Measurements from ENCODE around the gene NAV2. TPM values are rescaled to one million over a fixed set of nuclear protein-coding genes. Genes with fewer than 3 reads are reported as not detected.

The NAV2 gene
- total RNA-seq, 1 donor from 2014 or later, result 10.3 TPM

GRCh38 chr11:19696904-19697303 lies 15.7 kb upstream of the NAV2 start:
- intact Hi-C loops (cut with micrococcal nuclease), result no loop called here
- Mint-ChIP-seq H3K9me3 (peaks cover 4% of the 10 kb centered on the region), H3K4me3 (no peak overlapping the region), H3K36me3 (ENCODE audit: low read depth) (no peaks in the 10 kb centered on the region), H3K27me3 (peaks cover 12% of the 10 kb centered on the region), H3K4me1 (no peaks in the 10 kb centered on the region), H3K27ac (no peak overlapping the region)
- no peak for TF ChIP-seq CTCF (IDR thresholded peaks at IDR 0.05)
- ChIA-PET POLR2A (no interaction called here), CTCF (no interaction called here)
- ATAC-seq (ENCODE audit: low read depth) (no peak), DNase-seq (no peak)

GRCh38 chr11:19697721-19698121 lies 14.9 kb upstream of the NAV2 start:
- no peak overlapping the region for H3K4me3 Mint-ChIP-seq

GRCh38 chr11:19698493-19699292 lies 13.9 kb upstream of the NAV2 start:
- ATAC-seq (ENCODE audit: low read depth), result no peak
- no peak for DNase-seq
- no peaks in the 10 kb centered on the region for H3K36me3 Mint-ChIP-seq (ENCODE audit: low read depth)
- no peak overlapping the region for H3K4me3 Mint-ChIP-seq
- intact Hi-C loops (cut with micrococcal nuclease), result no loop called here
- CTCF ChIA-PET, result no interaction called here
- no peak overlapping the region for H3K27ac Mint-ChIP-seq
- no peaks in the 10 kb centered on the region for H3K4me1 Mint-ChIP-seq
- POLR2A ChIA-PET, result no interaction called here
- H3K9me3 Mint-ChIP-seq, result peaks cover 4% of the 10 kb centered on the region
- TF ChIP-seq CTCF (IDR thresholded peaks at IDR 0.05), result no peak
- peaks cover 16% of the 10 kb centered on the region for H3K27me3 Mint-ChIP-seq

More at GRCh38 chr11:19697721-19698121, 14.9 kb upstream of the NAV2 start:
- DNase-seq (no peak), ATAC-seq (ENCODE audit: low read depth) (no peak)
- CTCF ChIA-PET, result no interaction called here
- POLR2A ChIA-PET, result no interaction called here
- peaks cover 16% of the 10 kb centered on the region for H3K27me3 Mint-ChIP-seq
- intact Hi-C loops (cut with micrococcal nuclease), result no loop called here
- no peak overlapping the region for H3K27ac Mint-ChIP-seq
- no peak for TF ChIP-seq CTCF (IDR thresholded peaks at IDR 0.05)
- H3K9me3 Mint-ChIP-seq, result peaks cover 4% of the 10 kb centered on the region
- H3K4me1 Mint-ChIP-seq, result no peaks in the 10 kb centered on the region
- no peaks in the 10 kb centered on the region for H3K36me3 Mint-ChIP-seq (ENCODE audit: low read depth)

GRCh38 chr11:19701421-19701820 lies 11.2 kb upstream of the NAV2 start:
- Mint-ChIP-seq H3K27me3 (peaks cover 28% of the 10 kb centered on the region), H3K36me3 (ENCODE audit: low read depth) (no peaks in the 10 kb centered on the region), H3K4me3 (no peak overlapping the region), H3K9me3 (peaks cover 4% of the 10 kb centered on the region), H3K4me1 (no peaks in the 10 kb centered on the region), H3K27ac (no peak overlapping the region)
- no peak for DNase-seq
- no peak for TF ChIP-seq CTCF (IDR thresholded peaks at IDR 0.05)
- ChIA-PET POLR2A (no interaction called here), CTCF (no interaction called here)
- intact Hi-C loops (cut with micrococcal nuclease), result no loop called here
- ATAC-seq (ENCODE audit: low read depth), result no peak

GRCh38 chr11:19702620-19703019 lies 10.0 kb upstream of the NAV2 start:
- intact Hi-C loops (cut with micrococcal nuclease), result no loop called here
- H3K27me3 Mint-ChIP-seq, result peaks cover 26% of the 10 kb centered on the region
- POLR2A ChIA-PET, result no interaction called here
- no peak for DNase-seq
- no peak for ATAC-seq (ENCODE audit: low read depth)
- H3K36me3 Mint-ChIP-seq (ENCODE audit: low read depth), result no peaks in the 10 kb centered on the region
- no peak overlapping the region for H3K27ac Mint-ChIP-seq
- no peak overlapping the region for H3K4me3 Mint-ChIP-seq
- no peaks in the 10 kb centered on the region for H3K9me3 Mint-ChIP-seq
- CTCF ChIA-PET, result no interaction called here
- H3K4me1 Mint-ChIP-seq, result no peaks in the 10 kb centered on the region
- no peak for TF ChIP-seq CTCF (IDR thresholded peaks at IDR 0.05)

All from activated B cell treated with CpG ODN at 0.5 μM for 24 hours (primary cell).